Keratinocyte (primary cell): ENCODE measurements around the gene ADGRD1.

Experiments used
- EZH2 ChIP-seq: IDR thresholded peaks from one replicate; pipeline ENCODE4 v1.6.1; 2012; ENCODE audit warnings: inconsistent platforms, mild to moderate bottlenecking, low read length, moderate library complexity
- TF ChIP-seq, protein P1 (sequence below), 3 experiments: IDR thresholded peaks in 1 of 3; conservative IDR thresholded peaks in 1 of 3; optimal IDR thresholded peaks in 1 of 3; 2 replicates in 2 of 3; 3 replicates in 1 of 3; pipeline versions ENCODE3 to v1.5.1; 2011; ENCODE audit warnings: low read length in 3 of 3, mild to moderate bottlenecking in 3 of 3, moderate library complexity in 2 of 3, control low read depth in 1 of 3, inconsistent platforms in 1 of 3; ENCODE audit not compliant: insufficient read depth in 2 of 3; ENCODE audit errors: extremely low read depth in 1 of 3

GRCh38 chr12:130989391-130989790, 35.7 kb downstream of the ADGRD1 start:
- TF ChIP-seq, protein P1, sequence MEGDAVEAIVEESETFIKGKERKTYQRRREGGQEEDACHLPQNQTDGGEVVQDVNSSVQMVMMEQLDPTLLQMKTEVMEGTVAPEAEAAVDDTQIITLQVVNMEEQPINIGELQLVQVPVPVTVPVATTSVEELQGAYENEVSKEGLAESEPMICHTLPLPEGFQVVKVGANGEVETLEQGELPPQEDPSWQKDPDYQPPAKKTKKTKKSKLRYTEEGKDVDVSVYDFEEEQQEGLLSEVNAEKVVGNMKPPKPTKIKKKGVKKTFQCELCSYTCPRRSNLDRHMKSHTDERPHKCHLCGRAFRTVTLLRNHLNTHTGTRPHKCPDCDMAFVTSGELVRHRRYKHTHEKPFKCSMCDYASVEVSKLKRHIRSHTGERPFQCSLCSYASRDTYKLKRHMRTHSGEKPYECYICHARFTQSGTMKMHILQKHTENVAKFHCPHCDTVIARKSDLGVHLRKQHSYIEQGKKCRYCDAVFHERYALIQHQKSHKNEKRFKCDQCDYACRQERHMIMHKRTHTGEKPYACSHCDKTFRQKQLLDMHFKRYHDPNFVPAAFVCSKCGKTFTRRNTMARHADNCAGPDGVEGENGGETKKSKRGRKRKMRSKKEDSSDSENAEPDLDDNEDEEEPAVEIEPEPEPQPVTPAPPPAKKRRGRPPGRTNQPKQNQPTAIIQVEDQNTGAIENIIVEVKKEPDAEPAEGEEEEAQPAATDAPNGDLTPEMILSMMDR (optimal IDR thresholded peaks at IDR 0.05 in 1 of 3, IDR thresholded peaks at IDR 0.05 in 1 of 3, conservative IDR thresholded peaks at IDR 0.05 in 1 of 3; ENCODE audit: extremely low read depth in 1 of 3, insufficient read depth in 2 of 3, low read length in 3 of 3) = no peak
- no peak for TF ChIP-seq EZH2
